Measurements from ENCODE around the gene SEC23B. TPM values are rescaled to one million over a fixed set of nuclear protein-coding genes. Genes with fewer than 3 reads are reported as not detected.

Gene SEC23B
- total RNA-seq, 1 donor from 2014 or later, result 123 TPM

DNA sequence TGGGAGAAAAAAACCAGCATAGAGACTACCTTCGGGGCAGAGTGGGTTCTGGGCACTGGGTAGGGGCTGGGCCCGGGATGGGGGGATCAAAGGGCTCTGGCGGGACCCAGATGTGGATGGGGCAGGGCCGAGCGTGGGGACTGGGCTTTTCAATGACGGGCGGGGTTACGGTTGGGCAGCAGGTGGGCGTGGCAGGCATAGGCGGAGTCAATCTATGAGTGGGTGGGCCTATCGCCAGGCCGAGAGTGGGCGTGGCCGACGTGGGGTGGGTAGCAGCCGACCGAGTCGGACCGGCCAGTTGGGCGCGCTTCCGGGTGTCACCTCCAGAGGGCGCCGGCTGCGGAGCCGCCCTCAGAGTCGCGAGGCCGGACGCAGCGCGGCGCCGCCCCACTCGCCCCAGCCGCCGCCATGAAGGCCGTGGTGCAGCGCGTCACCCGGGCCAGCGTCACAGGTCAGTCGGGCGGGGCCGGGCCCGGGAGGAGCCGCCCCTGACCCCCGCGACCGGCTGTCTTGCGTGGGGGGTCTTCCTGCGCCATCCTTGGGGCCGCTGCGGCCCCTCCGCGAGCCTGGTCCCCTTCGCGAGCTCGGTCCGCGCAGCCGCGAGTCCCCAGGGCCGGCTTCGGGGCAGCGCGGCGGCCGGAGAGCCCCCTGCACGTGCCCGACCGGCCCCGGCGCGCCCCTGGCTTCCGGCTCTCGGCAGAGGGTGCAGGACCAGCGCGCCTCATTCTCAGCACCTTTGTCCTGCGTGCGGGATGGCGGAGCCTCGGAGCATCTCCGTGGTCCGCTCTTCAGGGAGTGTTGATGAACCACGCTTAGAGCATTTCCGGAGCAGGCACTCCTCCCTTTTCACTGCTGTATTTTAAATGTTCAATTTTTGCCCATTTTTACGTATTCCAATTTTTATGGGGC, 80.2 kb downstream of the SEC23B start, which contains the start of gene DTD1:
Gene DTD1 (plus strand): TSS at position 390 of the 909 bp plus-strand sequence. CDS start 19 bp downstream, at position 409.
- DNase-seq (ENCODE audit: low read depth), result peak; percentile 57

DNA sequence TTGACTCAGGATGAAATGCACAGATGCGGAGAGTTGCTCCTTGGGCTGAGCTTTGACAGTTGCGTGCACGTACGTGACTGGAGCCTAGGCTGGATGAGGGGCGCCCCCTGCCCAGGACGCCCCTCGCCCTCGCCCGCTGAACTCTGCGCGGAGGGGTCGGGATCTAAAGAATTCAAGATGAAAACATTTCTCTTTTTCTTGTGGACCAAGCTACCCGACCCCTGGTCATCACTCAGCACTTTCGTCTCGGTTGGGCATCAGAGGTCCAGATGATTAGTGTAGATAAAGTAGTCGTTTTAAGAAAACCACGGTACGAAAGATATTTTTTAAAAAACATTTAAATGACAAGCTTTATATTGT, 80.8 kb downstream of the SEC23B start:
- DNase-seq (ENCODE audit: low read depth), result no peak

DNA sequence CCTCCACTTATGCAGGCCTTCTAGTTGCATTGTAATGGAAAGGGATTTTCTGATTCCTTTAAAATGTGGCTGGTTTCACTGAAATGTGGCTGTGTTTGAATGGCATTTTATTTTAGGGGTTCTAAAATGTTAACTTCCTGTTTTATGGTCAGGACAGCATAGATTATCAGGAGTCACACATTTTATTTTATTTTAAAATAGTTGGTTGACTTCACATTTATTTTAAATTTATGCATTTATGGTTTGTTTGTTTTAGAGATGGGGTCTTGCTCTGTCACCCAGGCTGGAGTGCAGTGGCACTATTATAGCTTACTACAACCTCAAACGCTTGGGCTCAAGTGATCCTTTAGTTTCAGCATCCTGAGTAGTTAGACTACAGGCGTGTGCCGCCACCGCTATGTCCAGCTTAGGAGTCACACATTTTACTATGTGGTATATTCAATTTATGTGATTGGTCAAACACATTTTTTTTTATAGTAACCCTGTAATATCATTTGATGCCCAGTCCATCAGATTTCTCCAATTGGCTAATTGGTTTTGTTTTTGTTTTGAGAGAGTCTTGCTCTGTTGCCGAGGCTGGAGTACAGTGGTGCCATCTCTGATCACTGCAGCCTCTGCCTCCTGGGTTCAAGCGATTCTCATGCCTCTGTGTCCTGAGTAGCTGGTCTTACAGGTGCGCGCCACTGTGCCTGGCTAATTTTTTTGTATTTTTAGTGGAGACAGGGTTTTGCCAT, 82.4 kb downstream of the SEC23B start:
- DNase-seq (ENCODE audit: low read depth), result no peak

DNA sequence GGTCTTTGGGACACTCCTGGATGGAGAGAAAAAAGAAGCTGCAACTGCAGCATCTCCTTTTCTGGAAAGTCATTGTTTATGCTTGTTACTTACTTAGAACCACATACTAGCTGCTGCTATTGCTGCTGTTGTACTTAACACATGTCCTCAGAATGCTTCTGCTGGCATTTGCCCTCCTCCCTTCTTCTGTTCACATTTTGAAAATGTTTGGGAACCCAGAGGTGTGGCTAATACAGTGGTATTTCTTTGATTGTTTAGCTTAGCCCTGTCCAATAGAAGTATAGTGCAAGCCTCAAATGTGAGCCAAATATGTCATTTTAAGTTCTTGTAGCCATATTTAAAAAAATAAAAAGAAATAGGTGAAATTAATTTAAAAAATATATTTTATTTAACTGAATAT, 88.5 kb downstream of the SEC23B start:
- DNase-seq (ENCODE audit: low read depth), result no peak

DNA sequence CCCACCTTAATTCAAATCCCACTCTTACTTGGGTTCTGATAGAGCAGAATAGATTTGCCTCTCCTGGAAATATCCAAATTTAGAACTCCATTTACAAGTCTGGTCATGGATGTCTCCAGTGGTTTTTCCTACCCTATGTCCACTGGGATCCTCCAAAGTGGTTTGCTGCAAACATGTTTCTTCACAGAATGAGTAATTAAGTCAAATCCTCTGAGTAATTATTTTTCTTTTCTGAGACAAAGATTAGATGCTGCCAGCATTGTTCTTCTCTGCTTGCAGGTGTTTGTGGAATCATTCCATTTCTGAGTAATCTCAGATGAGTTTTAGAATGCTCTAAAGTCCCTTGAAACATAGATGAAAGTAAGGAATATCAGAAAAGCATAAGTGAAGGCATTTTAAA, 102.0 kb downstream of the SEC23B start:
- DNase-seq (ENCODE audit: low read depth), result no peak

Other genes starting within 250 kb of the SEC23B start
- 20.7 and 24.5 TPM in 2 replicates for gene ZNF133, start 219.4 kb upstream of the SEC23B start, total RNA-seq
- 1.2 and 3.3 TPM in 2 replicates for gene DZANK1, start 40.9 kb upstream of the SEC23B start, total RNA-seq
- gene POLR3F, start 40.5 kb upstream of the SEC23B start, total RNA-seq, result 11.7 and 16.1 TPM in 2 replicates
- 18.8 and 46.2 TPM in 2 replicates for gene RBBP9, start 10.7 kb upstream of the SEC23B start, total RNA-seq
- 82.7 and 144 TPM in 2 replicates for gene SMIM26, start 59.5 kb downstream of the SEC23B start, total RNA-seq
- 92.6 and 150 TPM in 2 replicates for gene DTD1, start 80.1 kb downstream of the SEC23B start, total RNA-seq